GM12864 (cell line): ENCODE data around the gene TMEFF2.
"Not testable (repeated sequence)": the region's sequence is repeated elsewhere in the genome, so short reads cannot be mapped to it uniquely, and the experiment has no call there.

Experiments
- DNase-seq: peaks from one replicate; pipeline ENCODE4 v3.0.0-alpha.2; 2011; ENCODE audit warnings: low read depth
- H3K4me3 ChIP-seq: 2 replicates; pipeline ENCODE4 v1.5.1; 2011; ENCODE audit warnings: mild to moderate bottlenecking, low read depth, low read length, control low read depth
- TF ChIP-seq, protein P1 (sequence below): IDR thresholded peaks from 2 replicates; pipeline ENCODE4 v1.5.1; 2011; ENCODE audit warnings: low read depth, mild to moderate bottlenecking, moderate library complexity, low read length, control low read depth, inconsistent platforms; ENCODE audit errors: missing control alignments

Gene TMEFF2

DNA sequence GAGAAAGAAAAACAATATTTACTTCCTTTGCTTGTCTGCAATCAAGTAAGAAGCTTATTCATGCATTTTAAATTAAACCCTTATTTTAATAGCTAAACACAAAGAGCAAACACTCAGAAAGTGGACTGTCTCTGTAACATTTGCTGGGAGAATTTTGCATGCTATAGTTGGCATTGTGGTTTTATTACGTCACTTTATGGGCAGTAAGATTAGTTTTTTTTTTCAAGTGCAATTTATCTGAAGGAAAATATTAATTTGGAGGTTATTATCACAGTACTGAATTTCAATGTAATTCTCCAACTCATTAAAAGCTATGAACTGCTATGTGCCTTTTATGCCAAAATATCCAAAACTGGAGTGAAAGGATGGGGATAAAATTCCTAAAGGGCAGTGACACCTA lies 103.3 kb downstream of the TMEFF2 start:
- no peak for DNase-seq
- TF ChIP-seq, protein P1, sequence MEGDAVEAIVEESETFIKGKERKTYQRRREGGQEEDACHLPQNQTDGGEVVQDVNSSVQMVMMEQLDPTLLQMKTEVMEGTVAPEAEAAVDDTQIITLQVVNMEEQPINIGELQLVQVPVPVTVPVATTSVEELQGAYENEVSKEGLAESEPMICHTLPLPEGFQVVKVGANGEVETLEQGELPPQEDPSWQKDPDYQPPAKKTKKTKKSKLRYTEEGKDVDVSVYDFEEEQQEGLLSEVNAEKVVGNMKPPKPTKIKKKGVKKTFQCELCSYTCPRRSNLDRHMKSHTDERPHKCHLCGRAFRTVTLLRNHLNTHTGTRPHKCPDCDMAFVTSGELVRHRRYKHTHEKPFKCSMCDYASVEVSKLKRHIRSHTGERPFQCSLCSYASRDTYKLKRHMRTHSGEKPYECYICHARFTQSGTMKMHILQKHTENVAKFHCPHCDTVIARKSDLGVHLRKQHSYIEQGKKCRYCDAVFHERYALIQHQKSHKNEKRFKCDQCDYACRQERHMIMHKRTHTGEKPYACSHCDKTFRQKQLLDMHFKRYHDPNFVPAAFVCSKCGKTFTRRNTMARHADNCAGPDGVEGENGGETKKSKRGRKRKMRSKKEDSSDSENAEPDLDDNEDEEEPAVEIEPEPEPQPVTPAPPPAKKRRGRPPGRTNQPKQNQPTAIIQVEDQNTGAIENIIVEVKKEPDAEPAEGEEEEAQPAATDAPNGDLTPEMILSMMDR, result no peak
- no peak overlapping the region for H3K4me3 ChIP-seq

DNA sequence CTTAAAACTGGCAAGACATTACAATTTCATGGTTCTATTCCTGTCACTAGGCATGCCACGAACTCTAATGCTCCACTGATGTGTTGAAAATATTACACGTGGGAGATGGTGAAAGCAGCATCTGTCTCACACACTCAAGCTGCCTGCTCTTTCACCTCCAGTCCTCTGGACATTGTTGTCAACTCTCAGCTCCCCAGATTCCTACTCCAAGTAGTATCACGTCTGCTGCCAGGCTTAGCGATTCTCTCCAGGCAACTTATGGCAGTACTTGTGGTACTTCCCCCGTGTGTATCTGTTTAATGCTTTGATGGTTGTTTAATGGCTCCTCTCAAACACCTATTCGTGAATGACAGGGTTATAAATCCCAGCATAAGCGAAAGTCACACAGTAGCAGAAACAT lies 103.8 kb downstream of the TMEFF2 start:
- TF ChIP-seq, protein P1, result no peak
- H3K4me3 ChIP-seq, result no peak overlapping the region
- DNase-seq, result no peak

DNA sequence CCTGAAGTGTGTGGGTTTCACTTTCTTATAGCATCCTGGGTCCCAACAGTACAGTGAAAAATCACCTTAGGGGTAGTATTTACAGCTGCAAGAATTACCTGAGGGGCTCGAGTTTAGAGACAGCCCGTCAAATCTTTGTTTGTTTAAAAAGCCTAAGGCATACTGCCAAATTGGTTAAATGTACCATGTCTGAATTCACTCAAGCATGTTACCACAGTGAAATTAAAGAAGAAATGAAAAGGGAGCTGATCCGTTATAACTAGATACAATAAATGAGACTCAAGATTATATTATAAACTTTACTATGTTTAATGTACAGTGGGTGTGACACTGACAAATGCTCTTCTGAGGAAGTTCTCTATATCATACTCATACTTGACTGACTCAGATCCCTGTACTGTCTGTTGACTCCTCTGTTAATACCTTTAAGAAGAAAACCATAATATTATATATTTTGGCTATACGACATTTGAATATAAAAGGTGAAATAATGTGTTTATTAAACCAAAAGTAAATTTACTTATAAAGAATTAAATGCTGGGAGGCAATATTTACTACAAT lies 107.3 kb downstream of the TMEFF2 start:
- TF ChIP-seq, protein P1, result no peak
- no peak overlapping the region for H3K4me3 ChIP-seq
- DNase-seq, result no peak

DNA sequence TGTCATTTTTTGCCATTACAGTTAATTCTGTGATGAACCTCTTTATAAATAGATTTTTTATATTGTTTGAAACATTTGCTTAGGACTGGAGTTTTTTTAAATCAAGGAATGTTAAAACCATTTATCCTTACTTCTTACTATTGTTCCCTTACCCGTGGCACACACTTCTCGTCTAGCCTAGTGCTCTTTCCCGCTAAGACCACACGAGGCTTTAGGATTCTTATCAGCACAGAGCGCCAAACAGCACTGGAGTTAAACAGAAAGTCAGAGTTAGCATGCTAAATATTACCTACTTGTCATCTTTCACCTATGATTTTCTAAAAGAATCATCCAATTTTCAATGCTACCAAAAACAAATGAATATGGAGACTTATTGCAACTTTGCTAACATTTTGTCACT lies 112.6 kb downstream of the TMEFF2 start:
- TF ChIP-seq, protein P1, result no peak
- no peak for DNase-seq
- H3K4me3 ChIP-seq, result no peak overlapping the region

DNA sequence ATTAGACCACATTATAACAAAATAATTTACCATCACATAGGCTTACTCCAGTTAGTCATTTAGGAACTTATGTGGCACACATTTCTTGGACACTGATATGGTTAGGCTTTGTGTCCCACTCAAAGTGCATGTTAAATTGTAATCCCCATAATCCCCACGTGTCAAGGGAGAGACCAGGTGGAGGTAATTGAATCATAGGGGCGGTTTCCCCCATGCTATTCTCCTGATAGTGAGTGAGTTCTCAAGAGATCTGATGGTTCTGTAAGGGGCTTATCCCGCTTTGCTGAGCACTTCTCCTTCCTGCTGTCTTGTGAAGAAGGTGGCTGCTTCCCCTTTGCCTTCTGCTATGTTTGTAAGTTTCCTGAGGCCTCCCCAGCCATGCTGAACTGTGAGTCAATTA lies 114.6 kb downstream of the TMEFF2 start:
- not testable (repeated sequence) for DNase-seq, H3K4me3 ChIP-seq

DNA sequence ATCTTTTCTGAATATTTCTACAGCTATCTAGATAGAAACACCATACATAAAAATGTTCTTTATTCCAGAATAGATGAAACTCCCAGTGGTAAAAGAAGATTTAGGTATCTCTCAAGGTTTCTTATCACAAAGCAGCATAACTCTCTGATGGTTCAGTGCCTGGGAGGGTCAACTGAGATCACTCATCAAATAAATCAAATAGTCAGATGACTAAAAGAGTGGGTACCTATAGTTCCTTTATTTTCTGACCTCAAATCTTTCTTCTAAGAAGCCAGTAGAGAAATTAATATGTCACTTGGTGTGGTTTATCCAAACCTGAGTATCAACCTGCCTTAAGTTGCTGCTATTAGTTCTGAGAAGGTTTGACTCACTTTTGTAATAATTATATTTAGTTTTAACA lies 120.9 kb downstream of the TMEFF2 start:
- DNase-seq, result no peak
- TF ChIP-seq, protein P1, result no peak
- H3K4me3 ChIP-seq, result no peak overlapping the region

DNA sequence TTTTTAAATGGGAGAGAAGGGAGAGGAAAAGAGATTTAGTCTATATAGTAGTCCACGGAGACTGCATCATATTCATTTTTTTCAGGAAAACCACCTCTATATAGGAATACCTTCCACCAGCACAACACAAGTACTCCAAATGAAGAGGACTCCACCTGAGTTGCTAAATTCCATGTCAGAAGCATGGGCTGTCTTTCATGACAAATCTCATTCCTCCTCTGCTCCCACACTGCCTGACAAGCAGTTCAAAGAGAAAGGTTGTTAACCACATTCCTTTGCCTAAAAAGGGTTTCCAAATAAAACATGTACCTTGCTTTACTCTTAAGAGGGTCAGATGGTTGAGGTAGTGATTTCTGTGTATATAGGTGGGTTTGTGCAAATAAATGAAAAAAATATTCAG lies 122.0 kb downstream of the TMEFF2 start:
- H3K4me3 ChIP-seq, result no peak overlapping the region
- no peak for DNase-seq
- TF ChIP-seq, protein P1, result no peak
